Measurements from ENCODE around the gene COMMD7. TPM values are rescaled to one million over a fixed set of nuclear protein-coding genes. Genes with fewer than 3 reads are reported as not detected.

Gene COMMD7
- total and polyA plus RNA-seq, 9 of the 15 experiments (the other 6 are each of a cell fraction or from before 2014, with no cell fraction given) = 11.9 to 69.1 (median 34.7) TPM

GRCh38 chr20:32670773-32671455 is 72.4 kb downstream of the COMMD7 start (continued):
- TF ChIP-seq NFYB (IDR thresholded peaks at IDR 0.05; ENCODE audit: extremely low read depth, insufficient read length) (no peak), SAFB (IDR thresholded peaks at IDR 0.05; ENCODE audit: borderline replicate concordance, low read depth, low read length) (no peak), ZSCAN32 (CRISPR knock-in tag; IDR thresholded peaks at IDR 0.05) (0 out of 2 replicates have a peak, but pooled peaks have one; percentile 20), ZZZ3 (IDR thresholded peaks at IDR 0.05) (no peak), MIER1 (IDR thresholded peaks at IDR 0.05; ENCODE audit: low read depth) (no peak), CBX5 (IDR thresholded peaks at IDR 0.05; ENCODE audit: borderline replicate concordance, low read depth) (no peak), ATF3 (IDR thresholded peaks at IDR 0.05) (peak; percentile 74), ATF3 (CRISPR knock-in tag; conservative IDR thresholded peaks at IDR 0.05) (no peak), RBBP5 (IDR thresholded peaks at IDR 0.05; ENCODE audit: borderline replicate concordance, insufficient read depth, low read length, poor library complexity, severe bottlenecking) (no peak), NEUROD1 (IDR thresholded peaks at IDR 0.05; ENCODE audit: borderline replicate concordance, low read depth, low read length, partially characterized antibody) (no peak), ZNF57 (CRISPR knock-in tag; IDR thresholded peaks at IDR 0.05) (no peak), COPS2 (conservative IDR thresholded peaks at IDR 0.05) (no peak), KAT8 (IDR thresholded peaks at IDR 0.05; ENCODE audit: low read depth) (no peak), NFIX (CRISPR knock-in tag; IDR thresholded peaks at IDR 0.05; ENCODE audit: low read depth) (no peak), GABPB1 (CRISPR knock-in tag; IDR thresholded peaks at IDR 0.05) (no peak), CBX2 (IDR thresholded peaks at IDR 0.05; ENCODE audit: insufficient read depth, low read length, poor library complexity, severe bottlenecking) (no peak)
- TF ChIP-seq, protein P1, sequence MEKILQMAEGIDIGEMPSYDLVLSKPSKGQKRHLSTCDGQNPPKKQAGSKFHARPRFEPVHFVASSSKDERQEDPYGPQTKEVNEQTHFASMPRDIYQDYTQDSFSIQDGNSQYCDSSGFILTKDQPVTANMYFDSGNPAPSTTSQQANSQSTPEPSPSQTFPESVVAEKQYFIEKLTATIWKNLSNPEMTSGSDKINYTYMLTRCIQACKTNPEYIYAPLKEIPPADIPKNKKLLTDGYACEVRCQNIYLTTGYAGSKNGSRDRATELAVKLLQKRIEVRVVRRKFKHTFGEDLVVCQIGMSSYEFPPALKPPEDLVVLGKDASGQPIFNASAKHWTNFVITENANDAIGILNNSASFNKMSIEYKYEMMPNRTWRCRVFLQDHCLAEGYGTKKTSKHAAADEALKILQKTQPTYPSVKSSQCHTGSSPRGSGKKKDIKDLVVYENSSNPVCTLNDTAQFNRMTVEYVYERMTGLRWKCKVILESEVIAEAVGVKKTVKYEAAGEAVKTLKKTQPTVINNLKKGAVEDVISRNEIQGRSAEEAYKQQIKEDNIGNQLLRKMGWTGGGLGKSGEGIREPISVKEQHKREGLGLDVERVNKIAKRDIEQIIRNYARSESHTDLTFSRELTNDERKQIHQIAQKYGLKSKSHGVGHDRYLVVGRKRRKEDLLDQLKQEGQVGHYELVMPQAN (IDR thresholded peaks at IDR 0.05; ENCODE audit: borderline replicate concordance) = no peak
- TF ChIP-seq, protein P2, sequence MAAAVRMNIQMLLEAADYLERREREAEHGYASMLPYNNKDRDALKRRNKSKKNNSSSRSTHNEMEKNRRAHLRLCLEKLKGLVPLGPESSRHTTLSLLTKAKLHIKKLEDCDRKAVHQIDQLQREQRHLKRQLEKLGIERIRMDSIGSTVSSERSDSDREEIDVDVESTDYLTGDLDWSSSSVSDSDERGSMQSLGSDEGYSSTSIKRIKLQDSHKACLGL (CRISPR knock-in tag; IDR thresholded peaks at IDR 0.05; ENCODE audit: borderline replicate concordance, poor library complexity, severe bottlenecking) = no peak
